K562 (cell line): Measurements from ENCODE around the gene CXorf65. TPM values are rescaled to one million over a fixed set of nuclear protein-coding genes. Genes with fewer than 3 reads are reported as not detected.

ENCODE experiments used
- CBFB ChIP-seq: sonication (generic); formaldehyde crosslinking; IDR thresholded peaks from 2 replicates; pipeline ENCODE4 v1.4.0; 2020; ENCODE audit warnings: mild to moderate bottlenecking, missing genetic modification reagents
- FIP1L1 ChIP-seq: fragments of 200-400 bp; formaldehyde crosslinking; IDR thresholded peaks from 2 replicates; pipeline ENCODE4 v1.6.1; 2018; ENCODE audit warnings: mild to moderate bottlenecking, low read depth, low read length; ENCODE audit not compliant: poor library complexity, severe bottlenecking
- GTF2E2 ChIP-seq: fragments of 200-800 bp; sonication (Bioruptor generic); IDR thresholded peaks from 2 replicates; pipeline ENCODE4 v1.6.1; 2016; ENCODE audit warnings: missing genetic modification characterization, missing compliant biosample characterization
- HDAC1 ChIP-seq, 2 experiments: fragments of 450-650 bp; IDR thresholded peaks; 2 replicates each; pipeline ENCODE4 v1.6.1; 2016 to 2017; ENCODE audit warnings: inconsistent platforms in 1 of 2, mild to moderate bottlenecking in 1 of 2, moderate library complexity in 1 of 2
- HNRNPK ChIP-seq: fragments of 200-400 bp; formaldehyde crosslinking; IDR thresholded peaks from one replicate; pipeline ENCODE4 v1.6.1; 2018; ENCODE audit warnings: mild to moderate bottlenecking, low read depth, low read length; ENCODE audit not compliant: poor library complexity, severe bottlenecking
- HOXB6 ChIP-seq: fragments of 250-450 bp; sonication (Bioruptor Pico); IDR thresholded peaks from 2 replicates; pipeline ENCODE4 v1.5.1; 2022; ENCODE audit warnings: mild to moderate bottlenecking, borderline replicate concordance
- MAFG ChIP-seq: fragments of 450-650 bp; conservative IDR thresholded peaks from 2 replicates; pipeline ENCODE4 v1.6.1; 2016; ENCODE audit warnings: missing genetic modification characterization, missing compliant biosample characterization
- POLR2A ChIP-seq: fragments of 450-650 bp; conservative IDR thresholded peaks from 2 replicates; pipeline ENCODE4 v1.6.1; 2016
- RAD21 ChIP-seq, 2 experiments: fragments of 250-450 bp in 1 of 2; fragments of 450-650 bp in 1 of 2; sonication (Bioruptor Pico) in 1 of 2; formaldehyde crosslinking in 1 of 2; IDR thresholded peaks in 1 of 2; conservative IDR thresholded peaks in 1 of 2; 2 replicates each; pipeline versions ENCODE4 v1.4.0 to v1.8.0; 2020 to 2022; ENCODE audit warnings: mild to moderate bottlenecking in 2 of 2, moderate library complexity in 1 of 2
- RNF2 ChIP-seq: sonication (generic); IDR thresholded peaks from 2 replicates; pipeline ENCODE4 v1.6.1; 2016
- SIRT6 ChIP-seq: IDR thresholded peaks from one replicate; pipeline ENCODE4 v1.6.1; 2012; ENCODE audit warnings: low read depth, mild to moderate bottlenecking, control low read depth, inconsistent platforms, low read length, moderate library complexity
- SRSF9 ChIP-seq: fragments of 200-400 bp; formaldehyde crosslinking; IDR thresholded peaks from 2 replicates; pipeline ENCODE4 v1.6.1; 2017; ENCODE audit warnings: low read depth, low read length, borderline replicate concordance
- TRIM24 ChIP-seq, 2 experiments: fragments of 450-650 bp; IDR thresholded peaks; 2 replicates each; pipeline ENCODE4 v1.6.1; 2016
- USF2 ChIP-seq: sonication (generic); formaldehyde crosslinking; IDR thresholded peaks from 2 replicates; pipeline ENCODE4 v1.5.0; 2020; ENCODE audit warnings: missing genetic modification reagents
- ZBTB12 ChIP-seq: fragments of 250-450 bp; sonication (Bioruptor Pico); IDR thresholded peaks from 2 replicates; pipeline ENCODE4 v1.4.0; 2020
- ZC3H8 ChIP-seq: fragments of 450-650 bp; IDR thresholded peaks from 2 replicates; pipeline ENCODE4 v1.6.1; 2017
- ZFP30 ChIP-seq: fragments of 250-450 bp; sonication (Bioruptor Pico); IDR thresholded peaks from 2 replicates; pipeline ENCODE4 v1.8.0; 2022; ENCODE audit warnings: moderate library complexity, mild to moderate bottlenecking, inconsistent platforms, borderline replicate concordance
- ZNF174 ChIP-seq: fragments of 250-450 bp; sonication (Bioruptor Pico); IDR thresholded peaks from 2 replicates; pipeline ENCODE4 v1.4.0; 2020; ENCODE audit warnings: mild to moderate bottlenecking
- ZNF217 ChIP-seq: sonication (generic); formaldehyde crosslinking; IDR thresholded peaks from 2 replicates; pipeline ENCODE4 v1.8.0; 2022; ENCODE audit warnings: mild to moderate bottlenecking, missing genetic modification reagents
- ZNF232 ChIP-seq: sonication (generic); formaldehyde crosslinking; IDR thresholded peaks from 2 replicates; pipeline ENCODE4 v1.8.0; 2022; ENCODE audit warnings: mild to moderate bottlenecking, missing genetic modification reagents
- ZNF584 ChIP-seq: fragments of 200-800 bp; sonication (Bioruptor generic); IDR thresholded peaks from 2 replicates; pipeline ENCODE4 v1.6.1; 2016; ENCODE audit warnings: low read depth, mild to moderate bottlenecking, missing genetic modification characterization, missing compliant biosample characterization
- ZNF589 ChIP-seq: fragments of 200-800 bp; sonication (Bioruptor generic); IDR thresholded peaks from 2 replicates; pipeline ENCODE4 v1.6.1; 2016; ENCODE audit warnings: low read depth, missing genetic modification characterization, missing compliant biosample characterization
- ZNF639 ChIP-seq, 2 experiments: fragments of 200-800 bp in 1 of 2; sonication (Bioruptor generic) in 1 of 2; sonication (generic) in 1 of 2; formaldehyde crosslinking in 1 of 2; IDR thresholded peaks in 1 of 2; conservative IDR thresholded peaks in 1 of 2; 2 replicates each; pipeline versions ENCODE4 v1.5.0 to v1.6.1; 2016 to 2020; ENCODE audit warnings: missing compliant biosample characterization in 1 of 2, missing genetic modification characterization in 1 of 2, missing genetic modification reagents in 1 of 2
- polyA plus RNA-seq, 8 experiments: library from polyadenylated mRNA; depleted of rRNA in 4 of 8; stranded (reverse) in 5 of 8; unstranded in 3 of 8; fragments of >200 nt; fragmentation: Nextera tagmentation in 2 of 8; fragmentation: Illumina TruSeq in 1 of 8; extraction: Ambion mirVana in 2 of 8; extraction: Trizol in 1 of 8; gene quantifications; 2 replicates each; pipeline versions ENCODE4 v1.2.1 to v1.2.3, GENCODE V29; 2011 to 2014; ENCODE audit warnings: inconsistent platforms in 1 of 8, missing spikeins in 1 of 8
- total RNA-seq, 7 experiments: library from RNA; depleted of rRNA in 6 of 7; stranded (reverse); fragments of >200 nt in 6 of 7; fragmentation: Illumina TruSeq in 2 of 7; extraction: Trizol in 2 of 7; gene quantifications; 2 replicates each; pipeline versions ENCODE4 v1.2.1 to v1.2.3, GENCODE V29; 2011 to 2021; ENCODE audit warnings: low replicate concordance in 1 of 7

Gene CXorf65
- total and polyA plus RNA-seq, 9 of the 15 experiments (the other 6 are each of a cell fraction or from before 2014, with no cell fraction given): 1.4 to 8.4 (median 2.9) TPM

- TF ChIP-seq ZFP30 (CRISPR knock-in tag) (no peak), POLR2A (peak; percentile 67), HOXB6 (CRISPR knock-in tag) (no peak), SIRT6 (no peak), ZNF174 (no peak), ZNF639 (CRISPR knock-in tag; conservative IDR thresholded peaks at IDR 0.05 in 1 of 2, IDR thresholded peaks at IDR 0.05 in 1 of 2) (peak in 1 of 2 experiments; percentile 88; a peak in 2 of 4 replicates), ZBTB12 (CRISPR knock-in tag) (peak; percentile 57), HDAC1 (IDR thresholded peaks at IDR 0.05) (0 out of 4 replicates have a peak, but pooled peaks of 1 of the 2 experiments have one; percentile 38), TRIM24 (IDR thresholded peaks at IDR 0.05) (no peak), USF2 (CRISPR knock-in tag) (peak; percentile 57), MAFG (tag) (no peak), SRSF9 (no peak), RAD21 (CRISPR knock-in tag; conservative IDR thresholded peaks at IDR 0.05 in 1 of 2, IDR thresholded peaks at IDR 0.05 in 1 of 2) (no peak), ZC3H8 (no peak), FIP1L1 (peak; percentile 95), ZNF589 (CRISPR knock-in tag) (peak; percentile 84), RNF2 (no peak), ZNF584 (CRISPR knock-in tag) (peak; percentile 94), GTF2E2 (tag) (0 out of 2 replicates have a peak, but pooled peaks have one; percentile 45), HNRNPK (peak; percentile 72), ZNF217 (CRISPR knock-in tag) (no peak), ZNF232 (CRISPR knock-in tag) (no peak), CBFB (CRISPR knock-in tag) (0 out of 2 replicates have a peak, but pooled peaks have one; percentile 21)
These were observed 38.3 kb downstream of the CXorf65 start, which contains the start of gene SNX12 (continued) for GRCh38 chrX:71068044-71068918.
